CD14-positive monocyte (primary cell): ENCODE data around the gene SHROOM4. TPM values are rescaled to one million over a fixed set of nuclear protein-coding genes. Genes with fewer than 3 reads are reported as not detected.

Experiments used
- DNase-seq, 3 donors: peaks; one replicate each; pipeline ENCODE4 v3.0.0-alpha.2; 2011 to 2022
- H2AFZ ChIP-seq: 2 replicates; pipeline ENCODE4 v1.6.0; 2012; ENCODE audit warnings: mild to moderate bottlenecking, low read depth, low read length, inconsistent platforms; ENCODE audit not compliant: insufficient read depth, poor library complexity, severe bottlenecking
- H3K27ac ChIP-seq, 2 donors: 1 replicate in 1 of 2; 2 replicates in 1 of 2; pipeline ENCODE4 v1.5.1; 2012 to 2013; ENCODE audit warnings: low read length in 2 of 2, control low read depth in 1 of 2, inconsistent platforms in 1 of 2, low read depth in 1 of 2, mild to moderate bottlenecking in 1 of 2
- H3K27me3 ChIP-seq, 2 donors: one replicate each; pipeline versions ENCODE4 v1.6.0 to v1.6.1; 2011 to 2013; ENCODE audit warnings: low read length in 2 of 2; ENCODE audit not compliant: control insufficient read depth in 2 of 2, insufficient read depth in 2 of 2
- H3K36me3 ChIP-seq, 2 donors: replicated peaks in 1 of 2; 1 replicate in 1 of 2; 2 replicates in 1 of 2; pipeline versions ENCODE4 v1.5.1 to v1.6.1; 2012 to 2013; ENCODE audit warnings: low read length in 2 of 2, control low read depth in 1 of 2, inconsistent platforms in 1 of 2, mild to moderate bottlenecking in 1 of 2; ENCODE audit not compliant: insufficient read depth in 2 of 2, control insufficient read depth in 1 of 2
- H3K4me1 ChIP-seq, 2 donors: 1 replicate in 1 of 2; 2 replicates in 1 of 2; pipeline versions ENCODE4 v1.5.1 to v1.6.1; 2012 to 2013; ENCODE audit warnings: low read length in 2 of 2, control low read depth in 1 of 2, inconsistent platforms in 1 of 2, mild to moderate bottlenecking in 1 of 2, moderate library complexity in 1 of 2; ENCODE audit not compliant: insufficient read depth in 2 of 2, control insufficient read depth in 1 of 2
- H3K4me2 ChIP-seq: replicated peaks from 2 replicates; pipeline ENCODE3; 2012; ENCODE audit warnings: low read length, moderate library complexity, mild to moderate bottlenecking; ENCODE audit not compliant: poor library complexity, severe bottlenecking; ENCODE audit errors: extremely low read depth
- H3K4me3 ChIP-seq, 3 experiments: fragments of 200-600 bp in 1 of 3; sonication (generic) in 1 of 3; replicated peaks in 1 of 3; 1 replicate in 2 of 3; 2 replicates in 1 of 3; pipeline ENCODE4 v1.5.1; 2011 to 2013; ENCODE audit warnings: low read length in 3 of 3, mild to moderate bottlenecking in 3 of 3, control low read depth in 2 of 3, low read depth in 2 of 3, inconsistent platforms in 1 of 3, moderate library complexity in 1 of 3
- H3K79me2 ChIP-seq: 2 replicates; pipeline ENCODE4 v1.6.0; 2012; ENCODE audit warnings: mild to moderate bottlenecking, control low read depth, inconsistent platforms, low read length, moderate library complexity; ENCODE audit not compliant: insufficient read depth
- H3K9ac ChIP-seq: 2 replicates; pipeline ENCODE4 v1.6.0; 2017; ENCODE audit warnings: low read length, mild to moderate bottlenecking; ENCODE audit not compliant: insufficient read depth, poor library complexity, severe bottlenecking
- H3K9me3 ChIP-seq, 2 donors: replicated peaks in 1 of 2; 1 replicate in 1 of 2; 2 replicates in 1 of 2; pipeline versions ENCODE4 v1.5.1 to v1.6.1; 2012 to 2013; ENCODE audit warnings: low read length in 2 of 2, control low read depth in 1 of 2; ENCODE audit not compliant: control insufficient read depth in 1 of 2, insufficient read depth in 1 of 2
- H4K20me1 ChIP-seq: 2 replicates; pipeline ENCODE4 v1.6.0; 2012; ENCODE audit warnings: mild to moderate bottlenecking, low read length, control low read depth, moderate library complexity; ENCODE audit not compliant: insufficient read depth
- H3K27ac Mint-ChIP-seq, 7 donors: one replicate each; pipeline ENCODE4 v1.8.0; 2020; ENCODE audit warnings: mild to moderate bottlenecking in 7 of 7, mixed read lengths in 7 of 7, moderate library complexity in 6 of 7, inconsistent platforms in 2 of 7
- H3K27me3 Mint-ChIP-seq, 3 donors: one replicate each; pipeline ENCODE4 v1.8.0; 2021 to 2022; ENCODE audit warnings: low read depth in 3 of 3, mild to moderate bottlenecking in 3 of 3, mixed read lengths in 3 of 3, moderate library complexity in 3 of 3, inconsistent platforms in 1 of 3
- H3K36me3 Mint-ChIP-seq, 2 donors: one replicate each; pipeline ENCODE4 v1.8.0; 2020; ENCODE audit warnings: mixed read lengths in 2 of 2, inconsistent platforms in 1 of 2, mild to moderate bottlenecking in 1 of 2
- H3K4me1 Mint-ChIP-seq: one replicate; pipeline ENCODE4 v1.8.0; 2020; ENCODE audit warnings: mild to moderate bottlenecking, mixed read lengths
- H3K4me3 Mint-ChIP-seq, 2 donors: one replicate each; pipeline ENCODE4 v1.8.0; 2020; ENCODE audit warnings: mild to moderate bottlenecking in 2 of 2, mixed read lengths in 2 of 2, moderate library complexity in 1 of 2
- H3K9me3 Mint-ChIP-seq, 7 donors: one replicate each; pipeline ENCODE4 v1.8.0; 2020 to 2022; ENCODE audit warnings: mixed read lengths in 7 of 7, mild to moderate bottlenecking in 6 of 7, moderate library complexity in 6 of 7, inconsistent platforms in 2 of 7
- CTCF ChIP-seq: fragments of 200-600 bp; IDR thresholded peaks from one replicate; pipeline ENCODE4 v1.8.0; 2022; ENCODE audit warnings: antibody characterized with exemption, mild to moderate bottlenecking
- WGBS: methylation state at CpG from one replicate; pipeline ENCODE4 v1.1.5; 2013; ENCODE audit warnings: missing lambda C conversion rate; ENCODE audit not compliant: insufficient coverage; 5-methylcytosine and 5-hydroxymethylcytosine counted together
- intact Hi-C, 2 donors: fragments of 100-400 bp; cut with micrococcal nuclease; formaldehyde crosslinking; loops; one replicate each; pipeline versions ENCODE4 v1.15.0 to v1.15.1; 2023
- polyA plus RNA-seq, 3 donors: library from polyadenylated mRNA; depleted of rRNA in 1 of 3; unstranded in 2 of 3; stranded (reverse) in 1 of 3; fragments of 300-500 nt in 2 of 3; fragments of >200 nt in 1 of 3; fragmentation: Illumina TruSeq in 2 of 3; gene quantifications; 1 replicate in 2 of 3; 2 replicates in 1 of 3; pipeline ENCODE4 v1.2.3, GENCODE V29; 2012 to 2021

Gene SHROOM4
- polyA plus RNA-seq, 3 donors = under 0.01 TPM; not detected in 2

- no peaks in the 10 kb centered on the region for H3K36me3 Mint-ChIP-seq
Observed at GRCh38 chrX:50751091-50751490, 62.9 kb downstream of the SHROOM4 start.

GRCh38 chrX:50747471-50747900, 66.5 kb downstream of the SHROOM4 start:
- no peaks in the 10 kb centered on the region for H3K9me3 ChIP-seq
- no peaks in the 10 kb centered on the region for H4K20me1 ChIP-seq
- DNase-seq = no peak
- intact Hi-C loops = no loop called here
- no peak overlapping the region for H3K9ac ChIP-seq
- no peak overlapping the region for H2AFZ ChIP-seq
- TF ChIP-seq CTCF = peak; percentile 58
- H3K4me2 ChIP-seq = no peak overlapping the region
- H3K27ac ChIP-seq = no peak overlapping the region
- Mint-ChIP-seq H3K27me3 (no peaks in the 10 kb centered on the region), H3K4me3 (no peak overlapping the region), H3K9me3 (no peaks in the 10 kb centered on the region), H3K36me3 (no peaks in the 10 kb centered on the region), H3K4me1 (no peaks in the 10 kb centered on the region), H3K27ac (no peak overlapping the region)
- no peaks in the 10 kb centered on the region for H3K79me2 ChIP-seq
- no peaks in the 10 kb centered on the region for H3K36me3 ChIP-seq
- WGBS = no CpG with 5 or more reads among the region's 1 CpG
- no peaks in the 10 kb centered on the region for H3K27me3 ChIP-seq
- no peak overlapping the region for H3K4me3 ChIP-seq
- no peaks in the 10 kb centered on the region for H3K4me1 ChIP-seq

More at GRCh38 chrX:50751091-50751490, 62.9 kb downstream of the SHROOM4 start:
- WGBS = no CpG with 5 or more reads among the region's 2 CpGs
- no peak for TF ChIP-seq CTCF
- Mint-ChIP-seq H3K4me1 (no peaks in the 10 kb centered on the region), H3K27me3 (peaks cover 0 to 2% (median 0%) of the 10 kb centered on the region in 3 donors), H3K27ac (no peak overlapping the region), H3K4me3 (no peak overlapping the region), H3K9me3 (no peaks in the 10 kb centered on the region)
- no peak for DNase-seq
- no peaks in the 10 kb centered on the region for H3K4me1 ChIP-seq
- no peak overlapping the region for H3K9ac ChIP-seq
- no peak overlapping the region for H3K4me3 ChIP-seq
- H2AFZ ChIP-seq = no peak overlapping the region
- no peaks in the 10 kb centered on the region for H4K20me1 ChIP-seq
- H3K79me2 ChIP-seq = no peaks in the 10 kb centered on the region
- H3K4me2 ChIP-seq = no peak overlapping the region
- peaks cover 0 to 2% of the 10 kb centered on the region in 2 donors for H3K27me3 ChIP-seq
- H3K36me3 ChIP-seq = no peaks in the 10 kb centered on the region
- no peaks in the 10 kb centered on the region for H3K9me3 ChIP-seq
- H3K27ac ChIP-seq = no peak overlapping the region
- intact Hi-C loops = no loop called here
